ENCODE measurements around the gene MCF2L2.
A peak's percentile ranks its signal among the peaks of the same experiment; 100 is the strongest.
"Not testable (repeated sequence)": the region's sequence is repeated elsewhere in the genome, so short reads cannot be mapped to it uniquely, and the experiment has no call there.

Gene MCF2L2

DNA sequence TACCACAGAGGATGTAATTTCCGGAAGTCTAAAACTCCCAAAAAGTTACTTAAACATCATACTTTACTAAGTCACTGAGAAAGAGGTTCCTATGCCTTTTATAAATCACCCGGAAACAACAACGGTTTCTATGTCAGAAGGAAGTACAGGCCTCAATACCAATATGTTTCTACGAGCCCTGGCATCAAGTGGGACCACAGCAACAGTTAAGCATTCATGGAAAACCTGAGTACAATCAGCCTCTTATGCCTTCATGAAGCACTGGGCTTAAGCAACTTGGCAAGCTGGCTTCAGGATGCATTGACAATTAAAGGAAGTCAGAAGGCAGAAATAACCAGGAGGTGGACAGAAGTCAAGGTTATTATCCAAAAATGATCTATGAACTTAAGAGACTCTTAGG lies 194.5 kb downstream of the MCF2L2 start:
- peak; percentile 97 for DNase-seq (ENCODE audit: low spot score)

DNA sequence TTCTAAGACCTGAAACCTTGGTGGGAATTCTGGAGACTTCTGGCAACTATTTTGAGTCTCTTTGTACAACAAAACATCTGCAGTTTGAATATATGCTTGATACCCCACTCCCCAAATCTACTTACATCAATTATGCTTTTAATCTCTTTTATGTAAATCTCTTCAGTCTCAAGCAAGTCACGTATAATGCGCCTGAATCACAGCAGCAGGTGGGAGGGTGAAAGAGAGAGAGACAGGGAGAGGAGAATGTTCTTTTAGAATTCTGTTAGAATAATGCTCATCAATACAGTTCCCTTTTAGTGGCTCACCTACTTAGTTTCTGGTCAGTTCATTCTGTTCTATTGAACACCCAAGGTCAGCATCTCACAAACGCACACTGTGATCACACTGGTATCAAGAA lies 197.6 kb downstream of the MCF2L2 start:
- no peak for DNase-seq (ENCODE audit: low spot score)

DNA sequence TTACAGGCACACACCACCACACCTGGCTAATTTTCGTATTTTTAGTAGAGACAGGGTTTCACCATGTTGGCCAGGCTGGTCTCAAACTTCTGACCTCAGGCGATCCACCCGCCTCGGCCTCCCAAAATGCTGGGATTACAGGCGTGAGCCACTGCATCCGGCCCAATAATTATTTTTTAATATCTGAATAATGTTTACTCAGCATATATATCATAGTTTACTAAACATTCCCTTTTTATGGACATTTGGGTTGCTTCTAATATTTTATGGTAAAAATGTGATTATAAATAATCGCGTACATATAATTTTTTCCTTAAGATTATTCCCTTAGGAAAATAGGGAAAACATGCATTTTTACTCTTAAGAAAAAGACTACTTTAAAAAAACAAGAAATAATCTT lies 198.2 kb downstream of the MCF2L2 start:
- DNase-seq (ENCODE audit: low spot score), result not testable (repeated sequence)

DNA sequence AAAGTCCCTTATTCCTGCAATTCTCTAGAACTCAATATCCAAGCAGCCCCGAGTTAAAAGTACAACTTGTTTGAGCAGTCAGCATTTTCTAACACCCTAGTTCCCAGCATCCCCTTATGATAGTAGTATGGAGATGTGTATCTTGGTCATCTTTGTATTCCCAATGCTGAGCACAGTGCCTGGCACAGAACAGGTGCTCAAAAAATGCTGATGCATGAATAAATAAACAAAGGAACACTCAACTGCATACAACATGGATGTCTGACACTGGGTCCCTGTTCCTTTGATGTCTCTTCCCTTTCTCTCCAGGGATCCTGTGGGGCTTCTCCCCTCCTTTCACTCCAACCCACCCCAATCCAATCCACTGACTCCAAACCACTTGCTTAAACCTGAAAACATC lies 199.2 kb downstream of the MCF2L2 start:
- DNase-seq (ENCODE audit: low spot score), result no peak

DNA sequence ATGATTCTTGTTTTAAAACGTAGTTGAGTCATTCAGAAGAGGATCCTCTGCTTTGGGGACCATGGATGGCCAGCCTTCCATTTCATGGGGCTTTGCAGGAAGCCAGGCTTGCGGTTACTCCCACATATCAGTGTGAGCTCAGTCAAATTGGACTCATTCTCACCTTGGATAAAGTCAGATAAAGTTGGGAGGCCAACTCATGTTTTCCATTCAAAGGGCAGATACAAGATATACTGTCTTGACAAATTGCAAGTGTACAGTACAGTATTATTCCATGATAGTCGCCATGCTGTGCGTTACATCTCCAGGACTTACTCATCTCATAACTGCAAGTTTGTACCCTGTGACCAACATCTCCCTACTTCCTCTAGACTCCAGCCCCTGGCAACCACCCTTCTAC lies 200.8 kb downstream of the MCF2L2 start:
- no peak for DNase-seq (ENCODE audit: low spot score)

DNA sequence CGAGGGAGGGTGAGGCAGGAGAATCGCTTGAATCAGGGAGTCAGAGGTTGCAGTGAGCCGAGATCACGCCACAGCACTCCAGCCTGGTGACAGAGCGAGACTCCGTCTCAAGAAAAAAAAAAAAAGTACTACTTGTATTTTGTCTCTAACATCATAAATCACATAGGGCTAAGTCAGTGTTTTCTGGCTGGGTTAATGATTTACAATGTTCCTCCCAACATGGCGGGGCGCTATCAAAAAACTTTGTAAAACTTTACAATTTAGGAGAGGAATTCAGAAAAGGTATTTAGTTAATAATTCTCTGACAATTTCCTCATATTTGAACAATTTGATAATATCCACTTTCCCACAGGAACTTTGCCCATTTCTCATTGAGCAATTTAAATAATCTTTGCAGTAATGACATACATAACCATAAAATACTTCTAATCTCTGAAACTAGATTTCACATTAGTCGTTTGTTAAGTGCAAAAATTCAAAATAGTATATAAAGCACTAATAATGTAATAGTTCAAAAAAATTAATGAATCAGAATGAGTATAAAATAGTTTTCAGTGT lies 202.0 kb downstream of the MCF2L2 start:
- no peak for DNase-seq (ENCODE audit: low spot score)

DNA sequence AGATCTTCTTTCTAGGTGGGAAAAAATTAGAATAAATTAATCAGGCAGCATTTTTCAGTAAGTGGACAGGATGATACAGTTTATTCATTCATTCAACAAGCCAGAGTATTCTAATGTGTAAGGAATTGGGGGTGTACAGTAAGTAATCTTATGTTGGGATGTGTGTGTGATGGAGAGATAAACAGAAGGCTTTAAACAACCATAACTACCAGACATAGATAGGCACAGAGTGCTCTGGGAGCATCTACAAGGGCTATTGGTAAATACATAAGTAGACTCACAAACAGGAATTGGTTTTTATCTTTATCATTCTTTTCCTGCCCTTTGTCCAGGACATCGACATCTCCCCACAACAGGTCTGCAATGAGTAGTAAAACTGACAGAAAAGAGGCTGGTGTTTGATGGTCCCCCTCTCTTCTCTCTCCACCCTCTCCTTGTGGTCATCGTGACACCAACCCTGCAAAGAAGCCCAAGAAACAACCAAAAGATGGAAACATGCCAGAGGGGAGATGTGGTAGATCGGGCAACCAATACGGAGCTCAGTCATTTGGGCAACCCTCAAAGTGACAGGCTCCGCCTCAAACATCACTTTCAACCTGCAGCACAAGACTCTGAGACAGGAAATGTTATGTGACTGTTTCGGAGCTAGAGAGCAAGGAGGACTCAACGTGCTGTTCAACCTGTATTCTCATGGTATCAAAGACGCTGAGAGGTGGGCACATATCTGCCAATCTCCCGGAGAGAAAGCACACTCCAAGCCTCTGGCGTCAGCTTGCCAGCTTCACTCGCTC lies 204.0 kb downstream of the MCF2L2 start:
- no peak for DNase-seq (ENCODE audit: low spot score)

DNA sequence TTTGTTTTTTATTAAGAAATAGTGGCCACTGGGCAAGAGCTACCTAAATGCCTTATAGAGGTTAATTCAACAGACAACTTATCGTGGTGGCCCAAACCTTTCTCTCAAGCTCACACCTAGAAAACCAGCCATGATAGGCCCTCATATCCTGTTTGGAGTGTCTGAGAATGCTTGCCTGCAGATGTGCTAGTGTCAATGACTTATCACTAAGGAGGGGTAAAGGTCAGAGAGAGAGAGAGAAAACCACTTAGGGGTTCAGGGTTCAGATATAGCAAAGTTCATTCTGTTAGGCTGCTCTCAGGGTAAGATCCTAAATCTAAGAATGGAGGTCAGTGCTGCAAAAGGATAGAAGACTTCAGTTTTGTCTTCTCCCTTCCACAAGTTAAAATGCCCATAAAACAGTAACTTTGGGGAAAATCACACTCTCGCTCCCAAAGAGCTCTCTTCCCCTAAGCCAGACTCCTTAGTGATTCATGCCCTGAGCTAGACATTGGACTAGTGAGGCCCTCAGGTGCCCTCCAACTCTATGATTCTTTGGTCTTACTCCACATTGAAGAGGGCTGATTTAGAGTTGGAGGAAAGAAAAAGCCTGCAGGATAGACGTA lies 205.7 kb downstream of the MCF2L2 start:
- DNase-seq (ENCODE audit: low spot score), result no peak

DNA sequence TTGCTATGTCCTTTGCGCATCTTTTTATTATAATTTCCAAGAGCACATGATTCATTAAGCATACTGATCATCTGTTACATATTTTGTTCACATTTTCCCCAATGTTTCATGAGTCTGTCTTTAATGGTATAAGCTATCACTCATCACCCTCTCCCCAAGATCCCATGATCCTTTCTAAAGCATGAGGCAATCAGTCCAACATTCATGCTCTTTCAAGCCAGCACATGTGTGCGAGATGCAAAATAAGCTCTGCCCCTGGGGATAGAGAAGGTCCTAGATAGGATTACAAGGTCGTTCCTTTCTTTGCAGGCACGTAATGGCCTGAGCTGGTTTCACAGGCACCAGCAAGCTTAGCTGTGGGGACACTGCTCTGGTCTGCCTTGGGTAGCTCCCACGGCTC lies 207.6 kb downstream of the MCF2L2 start:
- DNase-seq (ENCODE audit: low spot score), result no peak

DNA sequence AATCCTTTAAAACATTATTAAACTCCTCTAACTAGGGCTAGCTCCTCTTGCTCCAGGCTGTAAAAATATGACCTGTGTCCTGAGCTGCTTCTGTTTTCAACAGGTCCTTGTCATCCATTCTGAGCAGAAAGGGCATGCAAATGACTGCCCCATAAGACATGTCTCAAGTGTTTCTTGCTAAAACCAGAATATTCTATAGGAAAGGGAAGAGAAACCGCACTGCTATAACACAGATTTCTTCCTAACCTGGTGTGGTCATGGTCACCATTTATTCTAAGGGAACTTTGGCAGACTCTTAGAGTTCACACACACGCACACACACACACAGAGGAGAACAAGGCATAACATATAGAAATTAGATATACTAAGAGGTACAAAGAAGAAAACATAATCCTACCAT lies 209.6 kb downstream of the MCF2L2 start:
- DNase-seq (ENCODE audit: low spot score), result no peak

DNA sequence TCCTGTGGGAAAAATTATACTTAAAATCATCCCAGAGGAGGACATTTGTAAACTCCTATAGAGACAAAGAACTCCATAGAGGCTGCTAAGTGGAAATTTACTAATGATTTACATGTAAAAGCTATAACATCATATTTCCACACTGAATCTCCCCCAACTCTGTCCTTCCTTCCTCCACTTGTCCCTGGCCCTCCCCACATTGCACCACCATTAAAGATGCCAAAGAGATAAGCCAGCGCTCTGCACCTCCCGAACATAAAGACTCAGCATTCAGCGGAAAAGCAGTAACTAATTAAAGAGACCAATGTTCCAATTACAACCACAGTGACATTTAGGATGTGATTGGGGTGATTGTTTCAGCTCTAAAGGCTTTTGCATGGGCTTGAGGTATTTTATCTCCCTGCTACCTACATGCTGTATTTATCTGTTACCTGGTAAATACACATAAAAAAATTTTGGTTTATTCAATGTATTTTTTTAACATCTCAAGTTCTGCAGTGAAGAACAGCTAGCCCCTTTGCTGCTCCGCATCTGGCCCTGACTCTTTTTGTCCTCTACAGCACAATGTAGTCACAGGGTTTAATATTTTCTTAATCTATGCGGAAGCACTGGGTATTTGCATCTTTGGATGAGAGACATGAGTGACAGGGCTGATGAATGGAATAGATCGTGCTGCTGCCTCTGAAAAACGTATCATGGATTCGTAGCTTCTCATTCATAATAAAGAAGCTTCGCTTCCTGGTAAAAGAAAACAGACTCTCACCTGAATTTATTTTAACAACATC lies 210.7 kb downstream of the MCF2L2 start:
- no peak for DNase-seq (ENCODE audit: low spot score)

DNA sequence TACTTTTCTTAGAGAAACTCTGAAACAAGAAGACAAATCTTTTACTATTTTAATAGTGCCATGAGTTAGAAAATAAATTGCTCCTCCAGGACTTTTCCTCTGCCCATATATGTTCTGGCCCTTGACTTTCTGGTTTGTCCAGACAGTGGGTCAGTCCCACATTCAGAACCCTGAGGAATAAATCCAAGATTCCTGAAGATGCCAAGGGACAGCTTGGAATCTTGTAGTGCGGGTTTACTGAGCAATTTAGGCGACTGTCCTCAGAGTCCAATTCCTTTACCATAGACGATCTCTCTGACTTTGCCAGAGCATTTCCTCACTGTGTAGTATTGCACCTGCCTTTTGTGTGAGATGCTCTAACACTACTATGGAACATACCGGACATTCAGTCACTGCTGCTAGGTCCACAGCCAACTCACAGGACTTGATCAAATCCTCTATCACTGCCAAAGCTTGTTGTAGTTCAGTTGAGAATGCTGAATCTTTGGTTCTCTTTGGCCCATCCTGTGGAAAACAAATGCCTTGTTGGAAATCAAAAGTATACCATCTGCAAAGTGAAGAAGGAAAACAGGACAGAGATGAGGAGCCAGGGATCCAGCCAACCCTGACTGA lies 212.7 kb downstream of the MCF2L2 start:
- no peak for DNase-seq (ENCODE audit: low spot score)

DNA sequence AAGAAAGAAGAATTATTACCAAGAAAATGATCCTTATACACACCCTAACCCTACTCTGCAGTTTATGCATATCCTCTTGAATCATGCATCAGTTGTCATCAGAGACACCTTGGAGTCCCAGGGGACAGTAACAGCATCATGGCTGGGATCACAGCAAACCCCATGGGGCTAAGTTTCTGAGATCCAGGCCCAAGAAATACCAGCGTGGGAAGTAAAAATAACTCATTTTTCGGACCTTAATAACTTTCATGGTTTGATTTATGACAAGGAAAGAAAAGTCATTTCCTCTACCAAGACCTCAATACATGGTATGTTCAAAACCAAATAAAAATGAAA lies 214.2 kb downstream of the MCF2L2 start:
- DNase-seq (ENCODE audit: low spot score), result no peak

DNA sequence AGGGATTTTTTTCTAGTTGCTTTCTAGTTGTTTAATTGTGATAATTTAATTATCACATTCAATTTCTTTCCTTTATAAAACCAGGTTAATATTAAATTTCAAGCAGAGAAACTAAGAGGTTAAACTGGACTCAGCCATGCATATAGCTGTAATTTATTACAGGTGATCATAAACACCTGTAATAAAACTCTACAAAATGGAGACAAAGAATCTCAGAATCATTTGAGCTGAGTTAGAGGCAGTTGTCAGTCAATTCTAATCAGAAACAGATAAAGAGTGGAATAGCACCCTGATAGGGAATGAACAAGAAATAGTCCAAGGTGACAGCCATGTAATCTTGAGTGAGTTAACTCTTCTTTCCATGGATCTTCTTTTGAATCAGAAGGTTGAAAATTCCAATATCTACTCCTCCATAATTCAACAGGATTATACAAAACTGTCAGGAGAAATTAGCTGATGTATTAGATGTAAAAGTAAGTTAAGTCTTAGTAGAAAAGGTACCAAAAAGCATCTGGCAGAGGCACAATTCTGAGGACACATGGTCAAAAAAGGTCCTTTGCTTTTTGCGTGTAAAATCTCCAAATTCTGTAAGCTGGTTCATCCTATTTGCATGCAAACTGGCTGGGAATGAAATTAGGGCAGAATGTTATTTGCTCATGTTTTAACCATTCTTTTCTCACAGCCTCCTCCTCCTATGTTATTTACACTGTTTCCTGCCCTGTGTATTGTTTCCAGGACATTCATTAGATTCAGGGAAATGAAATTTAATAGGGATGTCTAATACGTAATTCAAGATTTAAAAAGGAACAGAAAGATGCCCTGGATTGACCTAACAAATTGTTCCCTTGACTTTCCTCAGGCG lies 214.8 kb downstream of the MCF2L2 start:
- no peak for DNase-seq (ENCODE audit: low spot score)

DNA sequence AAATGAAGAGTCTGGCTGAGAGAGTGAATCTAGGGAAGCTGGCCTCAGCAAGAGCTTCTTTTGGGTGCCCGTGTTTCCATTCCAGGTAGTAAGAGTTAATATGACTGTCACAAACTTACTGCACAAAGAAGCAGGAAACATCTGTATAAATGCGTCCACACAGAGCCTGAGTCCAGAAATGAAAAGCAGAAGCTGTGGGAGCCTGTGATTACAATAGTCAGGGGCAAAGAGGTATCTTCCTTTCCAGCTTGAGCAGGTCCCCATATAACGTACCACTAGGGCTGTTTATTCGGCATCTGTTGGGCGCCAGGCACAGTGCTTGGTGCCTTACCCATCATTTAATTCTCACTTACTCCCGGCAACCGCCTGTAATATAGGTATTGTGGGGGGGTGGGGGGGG lies 215.9 kb downstream of the MCF2L2 start:
- DNase-seq (ENCODE audit: low spot score), result no peak

DNA sequence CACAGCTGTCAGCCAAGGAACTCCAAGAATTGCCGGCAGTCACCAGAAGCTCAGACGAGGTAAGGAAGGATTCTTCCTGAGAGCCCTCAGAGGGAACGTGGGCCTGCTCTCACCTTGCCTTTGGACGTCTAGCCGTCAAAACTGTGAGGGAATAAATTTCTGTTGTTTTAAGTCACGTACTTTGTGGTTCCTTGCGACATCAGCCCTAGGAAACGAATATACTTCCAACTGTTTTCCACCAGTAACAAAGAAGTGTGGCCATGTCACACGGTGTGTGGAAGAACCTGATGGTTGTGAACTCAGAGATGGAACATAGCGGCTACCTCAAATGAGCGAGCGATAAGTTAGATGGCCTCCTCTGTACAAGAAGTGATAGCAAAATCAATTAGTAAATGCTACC lies 216.3 kb downstream of the MCF2L2 start:
- no peak for DNase-seq (ENCODE audit: low spot score)

DNA sequence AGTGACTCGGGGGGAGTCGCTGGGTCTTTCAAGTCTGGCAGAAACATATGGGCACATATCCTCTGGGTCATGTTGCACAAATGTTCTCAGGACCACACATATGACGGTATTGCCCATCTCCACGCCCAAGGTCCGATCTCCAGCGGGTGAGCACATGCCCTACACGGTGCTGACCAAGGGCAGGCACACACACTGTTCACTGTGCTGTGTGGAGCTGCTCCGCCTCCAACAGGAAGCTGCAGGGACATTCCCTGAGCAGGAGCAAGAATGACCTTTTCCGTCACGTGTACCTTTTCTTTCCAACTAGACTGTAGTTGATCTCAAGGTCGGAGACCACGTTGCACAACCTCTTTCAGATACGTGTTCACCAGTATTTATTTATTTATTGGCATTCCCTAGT lies 217.1 kb downstream of the MCF2L2 start:
- no peak for DNase-seq (ENCODE audit: low spot score)

DNA sequence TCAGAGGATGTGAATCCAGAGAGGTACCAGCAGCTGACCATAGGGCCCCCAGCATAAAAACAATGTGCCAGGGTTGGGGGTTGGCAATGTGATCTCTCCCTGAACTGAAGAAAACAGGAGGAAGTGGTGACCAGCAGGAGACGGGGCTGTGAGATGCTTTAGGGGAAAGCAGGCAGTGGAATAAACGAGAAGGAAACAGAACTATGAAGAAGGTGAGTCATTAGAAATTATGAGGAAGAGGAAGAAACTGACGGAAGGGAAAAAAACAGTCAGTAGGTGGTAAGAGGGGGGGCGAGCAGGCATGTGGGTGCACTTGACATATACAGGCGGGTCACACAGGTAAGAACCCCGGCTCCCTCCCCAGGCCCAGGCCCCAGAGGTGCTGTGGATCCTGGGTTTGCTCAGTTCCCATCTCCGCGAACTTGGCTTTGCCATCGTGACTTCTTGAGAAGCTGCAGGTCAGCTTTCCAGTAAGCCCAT lies 217.5 kb downstream of the MCF2L2 start:
- DNase-seq (ENCODE audit: low spot score), result no peak

DNA sequence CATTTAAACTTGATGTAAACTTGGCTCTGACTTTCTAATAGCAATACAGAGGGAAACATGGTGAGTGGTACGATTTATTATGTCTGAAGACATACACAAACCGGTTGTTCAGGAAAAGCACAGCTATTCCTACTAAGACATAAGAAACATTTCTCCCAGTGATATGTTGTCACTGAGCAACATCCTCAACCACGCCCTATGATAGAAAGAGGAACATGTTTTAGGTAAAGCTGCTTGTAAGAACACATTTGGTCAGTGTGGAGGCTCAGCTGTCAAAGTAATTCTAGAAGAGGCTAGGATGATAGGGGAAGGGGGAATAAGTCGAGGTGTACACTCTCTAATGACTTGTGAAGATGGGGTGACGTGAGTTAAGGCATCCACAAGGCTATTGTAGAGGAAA lies 218.1 kb downstream of the MCF2L2 start:
- no peak for DNase-seq (ENCODE audit: low spot score)

DNA sequence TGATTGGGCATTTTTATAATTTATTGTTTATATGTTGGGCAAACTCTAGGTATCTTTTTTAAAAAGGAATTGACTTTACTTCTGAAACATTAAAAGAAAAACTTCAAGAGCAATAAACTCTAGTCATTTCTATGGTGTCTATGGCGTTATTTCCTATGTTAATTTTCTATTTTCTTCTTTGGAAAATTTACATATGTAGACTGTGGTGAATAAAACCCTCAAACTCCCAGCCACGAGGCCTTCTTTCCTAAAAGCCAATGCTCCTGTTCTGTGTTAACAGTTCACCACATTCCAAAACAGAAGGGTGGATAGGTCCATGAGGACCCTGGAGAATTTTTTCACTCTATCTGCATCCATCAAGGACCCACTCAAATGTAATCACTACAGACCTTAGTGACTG lies 219.6 kb downstream of the MCF2L2 start:
- no peak for DNase-seq (ENCODE audit: low spot score)

DNA sequence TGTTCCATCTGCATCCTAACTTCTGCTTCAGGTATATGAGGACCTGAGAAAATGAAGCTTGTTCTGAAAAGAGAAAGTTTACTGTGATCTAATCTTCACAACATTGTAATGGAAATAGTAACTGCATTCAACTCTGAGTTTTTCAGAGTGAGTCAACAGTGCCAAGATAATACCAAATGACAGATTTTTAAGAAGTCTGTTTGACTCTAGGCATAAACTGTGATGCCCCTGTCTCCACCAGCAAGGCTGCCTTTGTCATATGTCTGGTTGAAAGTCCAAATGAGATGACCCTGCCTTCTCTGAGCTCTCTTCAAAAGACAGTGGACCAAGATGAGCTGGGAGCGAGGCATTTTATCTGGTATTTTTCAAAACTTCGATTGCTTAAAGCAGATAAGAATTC lies 220.2 kb downstream of the MCF2L2 start:
- DNase-seq (ENCODE audit: low spot score), result no peak

DNA sequence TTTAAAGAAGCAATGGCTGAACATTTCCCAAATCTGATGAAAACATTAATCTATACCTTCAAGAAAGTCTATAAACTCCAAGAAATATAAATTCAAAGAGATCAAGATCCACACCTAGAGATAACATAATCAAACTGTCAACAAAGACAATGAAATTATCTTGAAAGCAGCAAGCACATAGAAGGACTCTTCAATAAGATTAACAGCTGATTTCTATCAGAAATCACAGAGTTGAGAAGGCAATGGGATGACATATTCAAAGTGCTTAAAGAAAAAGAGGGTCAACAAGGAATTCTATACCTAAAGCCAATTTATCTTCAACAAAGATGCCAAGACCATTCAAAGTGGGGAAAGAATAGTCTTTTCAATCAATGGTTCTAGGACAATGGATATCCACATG lies 224.7 kb downstream of the MCF2L2 start:
- no peak for DNase-seq (ENCODE audit: low spot score)
